DND-41 (cell line): Measurements from ENCODE around the gene PIGS.

ENCODE experiments used
- ATAC-seq: fragments of 200-7000 bp; cut with Tn5 transposase; 3 replicates; pipeline ENCODE4 v1.9.1; 2021; ENCODE audit warnings: low read depth; ENCODE audit not compliant: insufficient read depth
- DNase-seq: peaks from one replicate; pipeline ENCODE4 v3.0.0-alpha.2; 2020
- H2AFZ ChIP-seq: 2 replicates; pipeline ENCODE4 v1.6.0; 2012; ENCODE audit warnings: low read depth, low read length
- H3K27ac ChIP-seq: 2 replicates; pipeline ENCODE4 v1.5.1; 2012; ENCODE audit warnings: low read length, inconsistent platforms
- H3K27me3 ChIP-seq: fragments of 200-600 bp; sonication (generic); 2 replicates; pipeline ENCODE4 v1.6.0; 2012; ENCODE audit warnings: low read length, mild to moderate bottlenecking, inconsistent platforms; ENCODE audit not compliant: insufficient read depth, poor library complexity
- H3K36me3 ChIP-seq: 2 replicates; pipeline ENCODE4 v1.5.1; 2012; ENCODE audit warnings: low read length, inconsistent platforms; ENCODE audit not compliant: insufficient read depth
- H3K4me1 ChIP-seq: 2 replicates; pipeline ENCODE4 v1.5.1; 2012; ENCODE audit warnings: mild to moderate bottlenecking, low read length; ENCODE audit not compliant: insufficient read depth
- H3K4me2 ChIP-seq: 2 replicates; pipeline ENCODE4 v1.6.0; 2012; ENCODE audit warnings: mild to moderate bottlenecking, moderate library complexity, low read length, inconsistent platforms; ENCODE audit not compliant: insufficient read depth
- H3K4me3 ChIP-seq, 2 experiments: fragments of 200-600 bp in 1 of 2; shearing (Covaris generic) in 1 of 2; 2 replicates each; pipeline ENCODE4 v1.5.1; 2012 to 2016; ENCODE audit warnings: inconsistent platforms in 2 of 2, low read length in 2 of 2, mild to moderate bottlenecking in 2 of 2, low read depth in 1 of 2, moderate library complexity in 1 of 2
- H3K79me2 ChIP-seq: 2 replicates; pipeline ENCODE4 v1.6.0; 2012; ENCODE audit warnings: low read length, inconsistent platforms; ENCODE audit not compliant: insufficient read depth
- H3K9ac ChIP-seq: 2 replicates; pipeline ENCODE4 v1.6.0; 2012; ENCODE audit warnings: low read depth, mild to moderate bottlenecking, inconsistent platforms, low read length, moderate library complexity
- H3K9me3 ChIP-seq: 2 replicates; pipeline ENCODE4 v1.5.1; 2012; ENCODE audit warnings: low read length, moderate library complexity, mild to moderate bottlenecking, inconsistent platforms; ENCODE audit not compliant: insufficient read depth, severe bottlenecking
- H4K20me1 ChIP-seq: 2 replicates; pipeline ENCODE4 v1.6.0; 2012; ENCODE audit warnings: low read length; ENCODE audit not compliant: insufficient read depth
- EZH2 ChIP-seq: IDR thresholded peaks from 3 replicates; pipeline ENCODE4 v1.6.1; 2012; ENCODE audit warnings: borderline replicate concordance, low read depth, mild to moderate bottlenecking, moderate library complexity, low read length, inconsistent platforms; ENCODE audit not compliant: severe bottlenecking
- TF ChIP-seq, protein P1 (sequence below): IDR thresholded peaks from 2 replicates; pipeline ENCODE4 v1.5.1; 2012; ENCODE audit warnings: borderline replicate concordance, low read length, moderate library complexity, mild to moderate bottlenecking; ENCODE audit not compliant: poor library complexity, severe bottlenecking; ENCODE audit errors: extremely low read depth

PIGS gene

DNA sequence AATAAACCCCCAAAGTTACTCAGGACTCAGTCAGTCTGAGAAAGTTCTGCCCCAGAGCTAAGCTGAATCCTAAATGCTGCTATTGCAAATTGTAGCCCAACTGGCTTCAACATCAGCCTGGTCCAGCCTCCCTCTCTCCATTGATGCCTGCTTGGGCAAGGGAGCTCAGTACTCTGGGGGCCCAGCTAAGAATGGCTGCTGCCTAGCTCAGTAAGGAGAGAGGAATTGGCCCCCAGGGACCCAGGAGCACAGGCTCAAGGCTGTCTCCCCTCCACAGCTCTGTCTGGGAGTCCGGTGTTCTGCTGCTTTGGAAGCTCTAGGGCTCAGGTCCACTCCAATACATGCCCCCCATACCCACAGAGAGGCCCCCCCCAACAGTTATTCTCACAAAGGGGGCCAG, 20.5 kb downstream of the PIGS start:
- H3K36me3 ChIP-seq, result peaks cover 28% of the 10 kb centered on the region
- H3K4me1 ChIP-seq, result peaks cover 36% of the 10 kb centered on the region
- no peak overlapping the region for H3K4me3 ChIP-seq
- no peak overlapping the region for H3K27ac ChIP-seq
- DNase-seq (no peak), ATAC-seq (no peak)
- peak overlapping the region; percentile 93 for H3K4me2 ChIP-seq
- 0 out of 2 replicates have a peak, but pooled peaks cover 11% of the 10 kb centered on the region for H4K20me1 ChIP-seq
- H3K27me3 ChIP-seq, result no peaks in the 10 kb centered on the region
- TF ChIP-seq EZH2, result no peak
- TF ChIP-seq, protein P1, sequence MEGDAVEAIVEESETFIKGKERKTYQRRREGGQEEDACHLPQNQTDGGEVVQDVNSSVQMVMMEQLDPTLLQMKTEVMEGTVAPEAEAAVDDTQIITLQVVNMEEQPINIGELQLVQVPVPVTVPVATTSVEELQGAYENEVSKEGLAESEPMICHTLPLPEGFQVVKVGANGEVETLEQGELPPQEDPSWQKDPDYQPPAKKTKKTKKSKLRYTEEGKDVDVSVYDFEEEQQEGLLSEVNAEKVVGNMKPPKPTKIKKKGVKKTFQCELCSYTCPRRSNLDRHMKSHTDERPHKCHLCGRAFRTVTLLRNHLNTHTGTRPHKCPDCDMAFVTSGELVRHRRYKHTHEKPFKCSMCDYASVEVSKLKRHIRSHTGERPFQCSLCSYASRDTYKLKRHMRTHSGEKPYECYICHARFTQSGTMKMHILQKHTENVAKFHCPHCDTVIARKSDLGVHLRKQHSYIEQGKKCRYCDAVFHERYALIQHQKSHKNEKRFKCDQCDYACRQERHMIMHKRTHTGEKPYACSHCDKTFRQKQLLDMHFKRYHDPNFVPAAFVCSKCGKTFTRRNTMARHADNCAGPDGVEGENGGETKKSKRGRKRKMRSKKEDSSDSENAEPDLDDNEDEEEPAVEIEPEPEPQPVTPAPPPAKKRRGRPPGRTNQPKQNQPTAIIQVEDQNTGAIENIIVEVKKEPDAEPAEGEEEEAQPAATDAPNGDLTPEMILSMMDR, result no peak
- no peaks in the 10 kb centered on the region for H3K79me2 ChIP-seq
- H3K9ac ChIP-seq, result no peak overlapping the region; the same call in 1 of the 2 replicates
- no peaks in the 10 kb centered on the region for H3K9me3 ChIP-seq
- H2AFZ ChIP-seq, result no peak overlapping the region

DNA sequence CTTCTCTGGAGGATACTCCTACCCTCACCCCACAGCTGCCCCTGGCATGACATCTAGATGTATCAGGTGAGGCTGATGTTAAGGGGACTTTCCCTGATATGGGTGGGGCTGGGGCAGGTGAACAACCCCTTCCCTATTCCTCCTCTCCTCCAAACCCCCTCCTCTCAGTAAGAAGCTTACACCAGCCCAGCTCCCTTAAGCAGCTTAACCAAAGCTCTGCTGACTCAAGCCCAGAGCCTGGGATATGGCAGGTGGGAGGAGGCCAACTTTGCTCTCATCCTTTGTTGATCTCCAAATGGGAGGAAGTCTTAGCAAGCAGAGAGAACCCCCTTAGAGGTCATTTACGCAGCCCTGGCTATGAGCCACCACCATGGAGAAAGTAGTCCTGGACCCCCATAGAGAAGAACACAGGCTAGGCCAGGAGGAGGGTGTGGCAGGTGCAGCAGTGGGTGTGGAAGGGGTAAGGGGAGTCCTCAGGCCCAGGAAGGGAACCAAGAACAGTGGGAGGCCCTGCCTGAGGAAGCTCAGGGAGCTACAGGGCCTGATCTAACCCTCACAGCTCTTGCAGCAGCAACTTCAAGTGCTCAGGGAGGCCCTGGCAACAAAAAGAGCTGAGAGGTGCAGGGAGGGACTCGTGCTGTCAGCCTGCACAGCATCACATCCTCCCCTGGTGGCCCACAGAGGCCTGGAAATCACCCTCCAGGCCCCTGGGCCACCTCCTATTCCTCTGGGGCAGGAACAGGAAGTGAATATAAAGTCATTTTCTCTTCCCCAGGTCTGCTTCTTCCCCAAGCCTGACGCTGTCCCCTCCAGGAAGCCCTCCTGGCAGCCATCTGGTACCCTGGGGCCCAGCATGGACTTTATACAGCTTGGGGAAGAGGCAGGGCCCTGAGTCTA, 21.8 kb downstream of the PIGS start:
- Histone ChIP-seq H4K20me1 (0 out of 2 replicates have a peak, but pooled peaks cover 11% of the 10 kb centered on the region), H3K27ac (no peak overlapping the region), H3K4me1 (peaks cover 36% of the 10 kb centered on the region), H2AFZ (no peak overlapping the region), H3K27me3 (no peaks in the 10 kb centered on the region), H3K4me2 (no peak overlapping the region; the same call in 1 of the 2 replicates), H3K79me2 (no peaks in the 10 kb centered on the region), H3K9ac (no peak overlapping the region), H3K36me3 (peaks cover 22% of the 10 kb centered on the region), H3K4me3 (no peak overlapping the region), H3K9me3 (no peaks in the 10 kb centered on the region)
- no peak for ATAC-seq
- no peak for TF ChIP-seq EZH2
- TF ChIP-seq, protein P1, result peak; percentile 3
- peak; percentile 35 for DNase-seq

- H3K9ac ChIP-seq, result no peak overlapping the region
- no peaks in the 10 kb centered on the region for H3K9me3 ChIP-seq
- H3K4me1 ChIP-seq, result peaks cover 36% of the 10 kb centered on the region
- no peak overlapping the region for H3K4me2 ChIP-seq
- H3K4me3 ChIP-seq, result no peak overlapping the region
- H3K36me3 ChIP-seq, result peaks cover 13% of the 10 kb centered on the region
- H3K27ac ChIP-seq, result no peak overlapping the region
- H2AFZ ChIP-seq, result no peak overlapping the region
- ATAC-seq (no peak), DNase-seq (no peak)
- TF ChIP-seq, protein P1, result no peak
- no peak for TF ChIP-seq EZH2
- H3K27me3 ChIP-seq, result no peaks in the 10 kb centered on the region
- no peaks in the 10 kb centered on the region for H3K79me2 ChIP-seq
- H4K20me1 ChIP-seq, result 0 out of 2 replicates have a peak, but pooled peaks cover 11% of the 10 kb centered on the region
Observed at GRCh38 chr17:28548417-28549130, 22.8 kb downstream of the PIGS start.
